Glomerular endothelial cell (primary cell): ENCODE measurements around the gene RAI1. TPM values are rescaled to one million over a fixed set of nuclear protein-coding genes. Genes with fewer than 3 reads are reported as not detected.

ENCODE experiments used
- DNase-seq: peaks from one replicate; pipeline ENCODE4 v3.0.0-alpha.2; 2011; ENCODE audit warnings: low read depth, low spot score; ENCODE audit errors: extremely low read depth
- total RNA-seq: library from RNA; depleted of rRNA; stranded (reverse); fragments of >200 nt; gene quantifications from 2 replicates; pipeline ENCODE4 v1.2.3, GENCODE V29; 2015

RAI1 gene
- total RNA-seq, 1 donor from 2014 or later = 64.9 TPM

DNA sequence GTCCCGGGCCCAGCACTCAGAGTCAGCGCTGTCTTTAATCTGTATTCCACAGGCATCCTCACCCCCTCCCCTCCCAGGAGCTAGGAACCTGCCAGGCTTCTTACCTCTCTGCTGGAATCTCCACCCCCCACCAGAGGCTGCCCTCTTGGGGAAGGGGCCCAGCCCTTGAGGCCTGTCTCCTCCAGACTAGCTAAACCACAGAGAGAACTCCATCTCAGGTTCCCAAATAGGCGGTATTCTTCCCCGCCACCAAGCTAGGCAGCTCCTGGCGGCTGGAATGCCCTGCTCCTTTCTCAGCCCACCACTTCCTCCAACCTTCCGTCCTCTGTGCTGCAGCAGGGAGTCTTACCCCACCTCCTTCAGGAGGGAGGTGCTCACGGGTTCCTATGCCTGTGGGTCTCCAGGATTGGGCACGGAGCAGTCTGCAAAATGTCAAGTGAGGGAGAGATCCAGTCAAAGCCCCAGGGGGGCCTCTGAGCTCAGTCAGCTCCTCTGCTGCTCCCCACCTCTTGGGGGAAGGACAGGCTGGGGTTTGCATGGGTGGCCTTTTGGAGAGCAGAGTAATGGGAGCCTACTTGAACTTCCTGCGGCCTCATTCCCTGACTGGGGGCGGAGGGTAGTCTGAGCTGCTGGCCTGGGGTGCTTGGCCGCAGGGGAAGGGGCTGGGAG lies 99.8 kb downstream of the RAI1 start:
- DNase-seq = no peak

DNA sequence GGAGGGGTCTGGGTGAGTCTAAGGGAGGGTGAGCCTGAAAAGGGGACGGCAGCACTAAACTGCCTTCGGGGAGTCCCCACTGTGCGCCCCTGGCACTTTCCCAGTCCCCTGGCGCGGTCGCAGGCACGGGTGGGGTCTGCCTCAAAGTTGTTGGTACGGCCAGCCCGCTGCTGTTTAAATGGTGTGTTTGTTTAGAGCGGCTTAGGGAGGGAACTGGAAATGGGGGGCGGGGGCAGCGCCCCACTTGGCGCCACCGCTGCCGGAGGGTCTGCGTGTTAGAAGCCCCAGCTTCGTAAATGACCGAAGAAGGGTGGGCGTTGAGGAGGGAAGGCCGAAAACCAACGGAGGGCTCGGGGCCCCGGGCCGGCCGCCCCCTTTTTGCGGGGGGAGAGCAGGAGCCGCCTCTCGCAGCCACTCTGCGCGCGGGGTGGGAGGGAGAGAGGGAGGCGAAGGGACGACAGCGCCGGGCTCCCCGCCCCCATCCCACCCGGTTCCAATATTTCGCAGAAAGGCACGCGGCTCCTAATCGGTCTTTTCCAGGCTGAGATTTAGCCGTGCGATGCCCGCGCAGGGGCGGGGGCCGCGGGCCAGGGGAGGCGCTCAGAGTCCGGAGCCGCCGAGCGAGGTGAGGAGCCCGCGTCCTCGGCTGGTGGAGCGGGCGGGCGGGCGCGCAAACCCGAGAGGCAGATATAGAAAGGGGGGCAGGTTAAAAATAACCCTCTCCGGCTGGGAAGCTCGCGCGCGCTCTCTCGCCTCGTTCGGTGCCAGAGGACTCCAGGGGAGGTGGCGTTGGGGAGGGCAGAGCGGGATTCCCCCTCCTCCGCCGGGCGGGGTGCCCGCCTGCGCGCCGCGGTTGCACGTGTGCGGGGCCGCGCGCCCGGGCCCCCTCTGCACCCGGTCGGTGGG lies 100.6 kb downstream of the RAI1 start:
- no peak for DNase-seq

DNA sequence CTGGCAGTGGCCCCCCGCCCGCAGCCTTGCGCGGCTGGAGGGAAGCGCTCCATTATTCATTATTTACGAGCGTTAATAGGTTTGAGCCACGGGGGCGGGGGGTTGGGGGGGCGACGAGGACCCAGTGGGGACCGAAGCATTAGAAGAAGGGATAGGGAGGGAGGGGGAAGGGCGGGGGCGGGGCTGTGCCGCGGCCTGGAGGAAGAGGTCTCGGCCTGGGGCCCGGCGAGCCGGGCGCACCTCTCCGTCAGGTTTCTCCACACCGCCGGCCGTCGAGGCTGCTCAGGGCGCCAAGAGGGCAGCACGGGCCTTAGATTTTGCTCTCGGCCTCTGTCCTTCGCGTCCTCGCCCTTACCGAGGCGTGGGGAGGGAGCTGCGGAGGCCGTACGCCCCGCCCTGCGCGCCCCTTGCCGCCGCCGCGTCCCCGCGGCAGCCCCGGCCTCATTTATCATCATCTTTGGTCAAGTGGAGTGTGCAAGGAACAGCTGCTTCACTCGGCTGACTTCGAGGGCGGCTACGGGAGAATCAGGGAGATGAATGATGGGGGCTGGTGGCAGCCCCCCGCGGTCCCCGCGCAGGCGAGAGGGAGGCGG lies 101.4 kb downstream of the RAI1 start:
- no peak for DNase-seq

DNA sequence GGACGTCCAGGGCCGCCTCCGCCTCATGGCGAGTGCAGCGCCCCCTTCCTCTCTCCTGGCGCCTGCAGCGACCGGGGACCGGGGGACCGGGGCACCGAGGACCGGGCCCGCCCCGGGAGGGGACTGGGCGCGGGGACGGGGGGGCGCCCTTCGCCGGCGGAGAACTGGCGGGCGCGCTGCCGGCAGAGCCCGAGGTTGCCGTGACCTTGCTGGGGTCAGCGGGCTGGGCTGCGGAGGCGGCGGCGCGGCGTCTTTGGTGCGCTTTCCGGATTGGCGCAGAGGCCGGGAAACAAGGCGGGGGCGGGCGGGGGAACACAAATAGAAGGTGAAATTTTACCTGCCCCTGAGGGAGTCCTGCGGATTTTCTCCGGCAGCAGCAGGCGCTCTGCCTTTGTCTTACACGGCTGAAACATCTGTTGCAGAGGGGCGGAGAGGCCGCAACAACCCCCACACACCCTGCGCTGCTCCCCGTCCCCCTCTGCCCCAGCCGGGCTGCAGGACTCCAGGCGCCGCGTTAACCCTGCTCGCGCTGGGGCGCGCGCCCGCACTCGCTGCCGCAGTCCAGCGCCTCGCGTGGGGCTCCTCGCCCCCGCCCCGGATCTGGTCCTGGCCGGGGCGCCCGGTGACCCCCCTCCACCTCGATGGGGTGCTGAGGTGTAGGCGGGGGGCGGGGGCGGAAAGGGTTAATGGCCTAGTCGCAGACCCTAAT lies 102.0 kb downstream of the RAI1 start:
- no peak for DNase-seq

DNA sequence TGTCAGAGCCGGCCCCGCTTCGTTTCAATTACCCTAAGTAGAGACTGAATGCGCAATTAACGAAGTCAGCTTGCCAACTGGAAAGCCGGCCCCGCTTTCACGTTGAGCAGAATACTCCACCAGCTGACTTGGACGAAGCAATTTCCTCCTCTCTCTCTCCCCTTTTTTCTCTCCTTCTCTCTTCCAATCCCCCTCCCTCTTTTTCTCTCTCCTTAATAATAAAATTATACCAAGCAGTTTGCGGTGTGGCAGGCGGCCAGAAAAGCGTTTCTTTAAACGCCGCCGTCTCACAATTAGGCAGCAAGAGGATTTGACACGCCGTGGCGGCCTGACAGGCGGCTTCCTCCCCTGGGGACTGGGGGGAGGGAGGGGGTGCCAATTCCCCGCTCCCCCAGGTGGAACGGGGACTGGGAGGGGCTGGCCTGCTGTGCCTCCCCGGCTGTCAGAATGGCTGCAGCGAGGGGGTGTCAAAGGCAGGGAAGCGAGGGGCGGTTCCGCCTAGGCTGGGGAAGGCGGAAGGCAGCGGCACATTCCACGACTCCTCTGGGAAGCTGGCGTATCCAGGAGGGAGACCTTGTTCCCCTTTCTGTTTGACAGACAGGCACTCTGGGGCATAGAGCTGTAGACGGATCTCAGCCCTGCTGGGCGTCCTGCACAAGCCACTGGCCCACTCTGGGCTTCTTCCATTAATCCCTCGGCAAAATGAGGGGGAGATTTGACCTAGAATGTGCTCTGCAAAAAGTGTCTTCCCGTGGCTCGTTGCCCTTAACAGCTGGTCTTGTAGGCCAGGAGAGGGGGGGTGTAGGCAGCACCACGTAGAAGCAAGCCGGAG lies 102.8 kb downstream of the RAI1 start:
- no peak for DNase-seq

DNA sequence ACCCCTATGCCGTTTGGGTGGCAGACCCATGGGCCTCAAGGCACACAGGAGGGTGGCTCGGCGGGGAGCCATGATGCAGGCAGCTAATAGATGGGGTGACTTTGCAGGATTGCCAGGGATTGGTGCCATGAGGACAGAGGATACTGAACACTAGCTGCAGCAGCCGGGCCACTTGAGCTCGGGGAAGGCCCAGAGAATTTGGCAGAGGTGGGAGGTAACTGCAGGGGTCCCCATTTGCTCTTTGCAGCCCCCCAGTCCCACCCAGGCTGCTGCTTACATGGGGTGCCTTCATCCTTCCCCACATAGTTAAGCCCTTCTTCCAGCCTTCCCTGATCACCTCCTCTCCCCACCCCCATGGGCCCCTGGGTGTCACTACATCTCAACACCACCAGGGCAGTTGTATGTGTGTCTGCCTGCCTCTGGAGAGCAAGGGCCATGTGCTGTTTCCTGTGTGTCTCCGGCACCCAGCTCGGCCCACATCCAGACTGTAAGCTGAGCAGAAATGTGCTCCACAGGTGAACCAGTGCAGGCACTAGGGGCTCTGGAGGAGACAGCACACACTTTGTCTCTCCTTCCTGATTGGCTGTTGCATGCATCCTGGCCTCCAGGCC lies 103.5 kb downstream of the RAI1 start:
- no peak for DNase-seq

DNA sequence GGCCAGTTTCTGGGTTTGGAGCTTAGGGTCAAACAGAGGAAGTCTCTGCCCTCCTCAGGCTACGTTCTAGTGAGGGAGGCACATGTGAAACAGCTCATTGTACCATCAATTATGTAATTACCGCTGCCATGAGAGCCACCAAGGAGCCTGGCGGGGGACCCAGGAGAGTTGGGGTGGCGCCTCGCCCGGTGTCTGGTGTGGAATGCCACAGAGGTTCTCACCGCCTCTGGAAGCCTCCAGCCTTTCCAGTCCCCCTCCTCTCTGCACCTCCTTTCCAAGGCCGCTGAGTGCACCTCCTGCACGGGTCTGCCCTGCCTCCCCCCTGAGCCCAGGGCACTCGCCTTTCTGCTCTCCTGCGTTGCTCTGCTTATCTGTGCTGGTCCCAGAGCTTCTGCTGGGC lies 104.1 kb downstream of the RAI1 start:
- no peak for DNase-seq

DNA sequence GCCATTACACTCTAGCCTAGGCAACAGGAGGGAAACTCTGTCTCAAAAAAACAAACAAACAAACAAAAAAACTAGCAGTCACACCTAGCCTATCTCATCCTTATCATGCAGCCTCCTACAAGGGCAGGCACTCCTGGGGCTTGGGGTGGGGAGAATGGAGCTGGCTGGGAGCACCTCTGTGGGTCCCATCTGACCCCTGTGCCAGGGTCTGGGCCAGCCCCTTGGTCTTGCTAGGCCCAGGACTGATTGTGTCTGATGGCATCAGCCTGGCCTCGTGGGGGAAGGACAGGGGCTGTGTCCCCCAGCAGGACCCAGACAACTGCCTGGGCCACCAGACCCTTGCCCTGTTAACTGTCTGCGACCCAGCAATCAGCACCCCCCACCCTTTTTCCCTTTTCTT lies 105.7 kb downstream of the RAI1 start:
- DNase-seq = no peak

DNA sequence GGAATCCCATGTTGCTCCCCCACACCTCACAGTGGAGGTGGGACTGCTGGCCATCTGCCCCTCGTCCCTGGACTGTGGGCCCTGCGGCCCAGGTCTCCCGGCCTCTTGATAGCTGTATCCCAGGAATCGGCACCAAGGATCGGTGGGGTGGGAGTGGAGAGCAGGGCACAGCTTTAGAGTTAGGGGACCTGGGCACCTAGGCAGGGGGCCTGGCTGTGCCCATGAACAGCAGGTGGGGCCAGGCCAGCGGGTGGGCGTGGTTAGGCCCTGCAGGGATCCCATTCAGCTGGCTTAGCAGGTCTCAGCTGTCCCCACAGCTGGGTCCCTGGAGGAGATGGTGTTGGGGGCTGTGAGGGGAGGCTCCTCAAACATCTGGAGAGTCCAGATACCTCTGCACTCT lies 106.3 kb downstream of the RAI1 start:
- DNase-seq = no peak

DNA sequence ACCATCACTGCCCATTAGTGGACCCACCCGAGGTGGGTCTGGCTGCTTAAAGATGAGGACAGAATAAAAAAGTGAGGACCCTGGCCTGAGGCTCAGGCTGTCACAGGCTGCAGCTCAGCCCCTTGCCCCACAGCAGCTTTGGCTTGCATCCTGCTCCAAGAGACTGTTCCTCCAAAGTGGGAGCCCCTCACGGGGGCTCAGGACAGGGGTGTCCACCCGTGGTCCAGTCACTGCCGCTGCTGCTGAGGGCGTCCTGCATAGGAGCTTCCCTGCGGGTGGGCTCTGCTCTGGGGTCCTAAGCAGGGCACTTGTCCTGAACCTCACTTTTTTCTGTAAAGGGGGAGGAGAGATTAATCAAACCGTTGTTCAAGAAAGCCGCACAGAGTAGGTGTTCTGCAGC lies 107.7 kb downstream of the RAI1 start:
- DNase-seq = no peak

DNA sequence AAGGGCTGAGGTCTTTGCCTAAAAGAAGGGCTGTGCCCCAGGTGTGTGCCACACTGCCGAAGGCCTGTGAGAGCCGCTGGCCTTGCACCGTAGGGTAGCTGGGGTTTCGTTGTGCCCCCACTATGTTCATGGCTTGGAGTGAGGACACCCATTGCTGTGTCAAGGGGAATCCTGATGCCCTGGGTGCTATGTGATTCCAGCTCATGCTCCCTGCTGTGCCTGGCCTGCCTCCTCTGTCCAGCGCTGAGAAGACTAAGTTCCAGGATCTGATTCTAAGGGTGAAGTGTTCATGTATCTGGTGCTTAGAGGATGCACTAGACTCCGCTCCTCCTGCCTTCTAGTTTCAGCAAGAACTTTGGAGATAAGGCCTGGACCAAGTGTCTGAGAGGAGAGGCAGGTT lies 108.2 kb downstream of the RAI1 start:
- DNase-seq = no peak

DNA sequence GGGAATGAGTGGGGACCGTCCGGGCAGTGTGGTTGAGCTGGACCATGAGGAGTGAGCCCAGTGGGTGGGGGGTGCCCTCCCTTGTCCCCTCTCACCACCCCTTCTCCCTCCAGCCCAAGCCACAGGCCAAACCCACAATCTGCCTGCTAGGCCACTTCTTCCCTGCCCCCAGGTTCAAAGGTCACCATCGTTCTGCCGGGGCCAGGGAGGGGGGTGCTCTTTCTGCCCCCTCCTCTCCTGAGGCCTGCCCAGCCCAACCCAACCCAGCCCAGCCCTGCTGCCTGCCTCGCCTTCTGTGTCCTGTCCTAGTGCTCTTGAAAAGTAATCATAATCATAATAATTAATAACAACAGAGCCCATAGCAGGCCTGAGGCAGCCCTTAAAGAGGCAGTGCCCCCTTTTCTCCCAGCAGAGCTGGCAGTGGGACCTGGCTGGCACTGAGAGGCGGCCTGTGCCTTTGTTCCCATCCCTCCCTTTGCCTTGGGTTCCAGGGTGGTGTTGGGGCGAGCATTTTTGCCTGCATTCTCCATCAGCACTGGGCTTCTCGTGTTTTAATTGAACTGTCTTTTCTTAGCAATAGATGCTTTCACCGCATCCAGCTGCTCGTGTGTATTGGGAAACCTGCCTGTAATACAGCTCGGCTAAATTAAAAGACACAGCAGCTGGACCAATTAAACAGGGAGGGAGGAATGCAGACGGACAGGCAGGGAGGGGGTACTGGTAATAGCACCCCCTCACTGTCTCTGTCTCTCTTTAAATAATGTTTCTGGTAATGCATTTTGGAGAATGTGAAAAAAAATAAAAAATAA lies 108.8 kb downstream of the RAI1 start:
- no peak for DNase-seq

DNA sequence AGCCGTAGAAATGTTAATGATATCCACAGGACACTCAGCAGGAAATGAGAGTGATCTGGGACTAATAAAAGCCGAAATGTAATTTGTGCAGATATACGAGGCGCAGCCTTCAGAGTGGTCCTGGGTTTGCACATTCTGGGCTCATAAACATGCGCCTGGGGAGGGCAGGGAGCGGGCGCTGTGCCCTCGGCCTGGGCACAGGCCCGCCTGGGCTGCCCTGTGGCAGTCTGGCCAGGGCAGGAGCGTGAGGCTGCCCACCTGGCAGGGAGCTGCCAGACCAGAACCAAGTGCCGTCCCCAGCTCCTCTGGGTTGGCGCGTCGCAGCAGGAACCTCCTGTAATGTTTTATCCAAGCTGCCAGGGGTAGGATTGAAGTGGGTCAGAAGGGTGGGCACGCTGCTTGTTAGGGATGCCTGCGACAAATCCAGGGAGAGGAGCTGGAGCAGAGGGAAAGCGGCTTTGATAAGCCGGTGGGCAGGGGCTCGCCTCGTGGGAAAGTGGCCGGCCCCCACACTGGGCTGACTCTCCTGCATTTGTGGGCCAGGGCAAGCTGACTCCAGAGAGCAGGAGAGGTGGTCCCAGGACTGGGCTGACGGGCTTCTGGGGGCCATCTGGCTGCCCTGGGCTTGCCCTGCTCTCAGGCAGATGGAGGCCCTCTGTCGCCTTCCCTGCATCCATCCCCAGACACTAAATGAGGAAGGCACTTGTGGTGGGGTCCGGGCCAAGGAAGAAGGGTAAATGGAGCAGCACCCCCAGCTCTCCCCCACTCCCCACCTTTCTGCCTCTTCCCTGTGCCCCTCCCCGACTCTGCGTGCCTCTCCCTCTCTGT lies 109.6 kb downstream of the RAI1 start:
- no peak for DNase-seq

DNA sequence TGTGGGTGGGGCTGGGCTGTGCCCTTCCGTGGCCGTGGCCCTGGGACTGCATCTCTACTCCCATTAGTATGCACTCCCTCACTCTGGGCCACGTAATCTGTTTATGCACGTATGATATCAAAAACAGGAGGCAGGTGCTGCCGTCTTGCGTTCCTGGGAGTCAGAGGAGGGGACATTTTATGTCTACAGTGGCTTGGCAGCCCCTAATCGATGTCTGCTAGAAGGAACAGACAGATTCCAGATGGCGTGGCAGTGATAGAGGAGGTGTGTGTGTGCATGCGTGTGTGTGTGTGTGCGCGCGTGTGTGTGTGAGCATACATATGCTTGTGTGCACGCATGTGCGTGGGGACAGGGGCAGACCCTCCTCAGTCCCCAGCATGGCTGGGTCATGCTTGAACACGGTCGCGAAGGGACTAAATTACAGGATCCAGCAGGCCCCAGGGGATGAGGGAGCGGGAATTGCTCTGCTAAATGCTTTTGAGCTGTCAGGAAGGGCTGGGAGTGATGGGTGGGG lies 110.8 kb downstream of the RAI1 start:
- DNase-seq = no peak

DNA sequence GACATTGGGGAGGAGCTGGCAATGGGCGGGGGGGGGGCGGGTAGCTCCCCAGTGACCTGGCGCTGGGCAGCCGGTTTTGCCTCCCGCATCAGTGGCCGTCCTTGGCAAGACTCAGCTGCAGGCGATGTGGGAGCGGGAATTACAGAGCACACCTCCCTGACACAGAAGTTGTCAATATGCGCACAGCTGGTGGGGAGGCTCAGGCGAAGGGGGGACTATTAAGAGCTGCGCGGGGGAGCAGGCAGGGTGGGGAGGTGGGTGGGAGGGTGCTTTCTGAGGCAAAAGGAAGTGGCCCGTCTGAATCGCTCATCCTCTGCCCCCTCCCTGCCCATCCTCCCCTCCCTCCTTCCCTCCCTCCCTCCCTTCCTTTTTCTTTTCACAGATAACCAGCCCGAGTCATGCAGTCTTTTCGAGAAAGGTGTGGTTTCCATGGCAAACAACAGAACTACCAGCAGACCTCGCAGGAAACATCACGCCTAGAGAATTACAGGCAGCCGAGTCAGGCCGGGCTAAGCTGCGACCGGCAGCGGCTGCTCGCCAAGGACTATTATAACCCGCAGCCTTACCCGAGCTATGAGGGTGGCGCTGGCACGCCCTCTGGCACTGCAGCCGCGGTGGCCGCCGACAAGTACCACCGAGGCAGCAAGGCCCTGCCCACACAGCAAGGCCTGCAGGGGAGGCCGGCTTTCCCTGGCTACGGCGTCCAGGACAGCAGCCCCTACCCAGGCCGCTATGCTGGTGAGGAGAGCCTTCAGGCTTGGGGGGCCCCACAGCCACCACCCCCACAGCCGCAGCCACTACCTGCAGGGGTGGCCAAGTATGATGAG lies 111.5 kb downstream of the RAI1 start:
- DNase-seq = no peak

DNA sequence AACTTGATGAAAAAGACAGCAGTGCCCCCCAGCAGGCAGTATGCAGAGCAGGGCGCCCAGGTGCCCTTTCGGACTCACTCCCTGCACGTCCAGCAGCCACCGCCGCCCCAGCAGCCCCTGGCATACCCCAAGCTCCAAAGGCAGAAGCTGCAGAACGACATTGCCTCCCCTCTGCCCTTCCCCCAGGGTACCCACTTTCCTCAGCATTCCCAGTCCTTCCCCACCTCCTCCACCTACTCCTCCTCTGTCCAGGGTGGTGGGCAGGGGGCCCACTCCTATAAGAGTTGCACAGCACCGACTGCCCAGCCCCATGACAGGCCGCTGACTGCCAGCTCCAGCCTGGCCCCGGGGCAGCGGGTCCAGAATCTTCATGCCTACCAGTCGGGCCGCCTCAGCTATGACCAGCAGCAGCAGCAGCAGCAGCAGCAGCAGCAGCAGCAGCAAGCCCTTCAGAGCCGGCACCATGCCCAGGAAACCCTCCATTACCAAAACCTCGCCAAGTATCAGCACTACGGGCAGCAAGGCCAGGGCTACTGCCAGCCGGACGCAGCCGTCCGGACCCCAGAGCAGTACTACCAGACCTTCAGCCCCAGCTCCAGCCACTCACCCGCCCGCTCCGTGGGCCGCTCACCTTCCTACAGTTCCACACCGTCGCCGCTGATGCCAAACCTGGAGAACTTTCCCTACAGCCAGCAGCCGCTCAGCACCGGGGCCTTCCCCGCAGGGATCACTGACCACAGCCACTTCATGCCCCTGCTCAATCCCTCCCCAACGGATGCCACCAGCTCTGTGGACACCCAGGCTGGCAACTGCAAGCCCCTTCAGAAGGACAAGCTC lies 112.3 kb downstream of the RAI1 start:
- no peak for DNase-seq
